Measurements from ENCODE around the gene SHB.

DNA sequence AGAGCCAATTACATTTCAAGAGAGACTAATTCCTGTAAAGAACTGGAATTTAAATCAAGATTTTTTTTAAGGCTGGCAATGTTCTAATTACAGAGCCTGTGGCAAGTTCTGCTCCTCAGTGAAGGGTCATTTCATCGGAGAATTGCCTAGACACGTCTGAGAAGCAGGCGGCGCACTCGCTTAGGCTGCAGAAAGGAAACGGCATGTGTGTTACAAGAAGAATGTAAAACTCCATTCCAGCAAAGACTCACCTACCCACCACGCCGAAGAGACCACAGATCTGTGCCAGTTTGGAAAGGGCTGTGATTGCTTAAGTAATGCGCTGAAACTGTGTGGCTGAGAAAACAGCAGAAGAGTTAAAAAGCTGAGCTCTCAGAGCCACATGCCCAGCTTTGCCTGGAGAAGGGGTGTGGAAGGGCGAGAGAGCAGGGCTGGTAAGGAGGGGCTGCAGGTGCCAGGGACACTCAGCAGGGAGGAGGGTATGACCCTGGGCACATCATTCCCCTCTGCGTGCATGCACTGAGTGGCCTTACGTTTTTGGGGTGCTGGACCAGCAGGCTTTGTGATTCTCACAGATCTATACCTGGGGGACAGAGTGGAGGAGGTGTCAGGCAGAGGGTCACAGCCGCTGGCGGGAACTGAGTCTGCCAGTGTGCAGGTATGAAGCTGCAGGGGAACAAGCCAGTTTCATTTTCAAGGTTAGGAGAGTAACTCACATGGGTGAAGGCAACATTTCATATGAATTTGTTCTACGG, 147.3 kb downstream of the SHB start:
- TF ChIP-seq, protein P1, sequence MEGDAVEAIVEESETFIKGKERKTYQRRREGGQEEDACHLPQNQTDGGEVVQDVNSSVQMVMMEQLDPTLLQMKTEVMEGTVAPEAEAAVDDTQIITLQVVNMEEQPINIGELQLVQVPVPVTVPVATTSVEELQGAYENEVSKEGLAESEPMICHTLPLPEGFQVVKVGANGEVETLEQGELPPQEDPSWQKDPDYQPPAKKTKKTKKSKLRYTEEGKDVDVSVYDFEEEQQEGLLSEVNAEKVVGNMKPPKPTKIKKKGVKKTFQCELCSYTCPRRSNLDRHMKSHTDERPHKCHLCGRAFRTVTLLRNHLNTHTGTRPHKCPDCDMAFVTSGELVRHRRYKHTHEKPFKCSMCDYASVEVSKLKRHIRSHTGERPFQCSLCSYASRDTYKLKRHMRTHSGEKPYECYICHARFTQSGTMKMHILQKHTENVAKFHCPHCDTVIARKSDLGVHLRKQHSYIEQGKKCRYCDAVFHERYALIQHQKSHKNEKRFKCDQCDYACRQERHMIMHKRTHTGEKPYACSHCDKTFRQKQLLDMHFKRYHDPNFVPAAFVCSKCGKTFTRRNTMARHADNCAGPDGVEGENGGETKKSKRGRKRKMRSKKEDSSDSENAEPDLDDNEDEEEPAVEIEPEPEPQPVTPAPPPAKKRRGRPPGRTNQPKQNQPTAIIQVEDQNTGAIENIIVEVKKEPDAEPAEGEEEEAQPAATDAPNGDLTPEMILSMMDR (IDR thresholded peaks at IDR 0.05): no peak
- no peak for TF ChIP-seq POLR2AphosphoS5 (IDR thresholded peaks at IDR 0.05)
- TF ChIP-seq EP300 (IDR thresholded peaks at IDR 0.05): no peak
- TF ChIP-seq POLR2A (IDR thresholded peaks at IDR 0.05): no peak
